HL-60 (cell line): Measurements from ENCODE around the gene CNDP2.

ENCODE experiments used
- DNase-seq, 2 experiments: peaks; one replicate each; pipeline ENCODE4 v3.0.0-alpha.2; 2010 to 2020; ENCODE audit warnings: low read depth in 1 of 2, low spot score in 1 of 2
- H3K27ac ChIP-seq: fragments of 250-450 bp; sonication (Bioruptor Pico); replicated peaks from 2 replicates; pipeline ENCODE4 v1.5.1; 2020; ENCODE audit warnings: mild to moderate bottlenecking, moderate library complexity
- H3K27me3 ChIP-seq: fragments of 250-450 bp; sonication (Bioruptor Pico); 2 replicates; pipeline ENCODE4 v1.5.1; 2021; ENCODE audit warnings: mild to moderate bottlenecking, moderate library complexity; ENCODE audit not compliant: insufficient read depth, poor library complexity, severe bottlenecking
- H3K4me3 ChIP-seq: replicated peaks from 2 replicates; pipeline ENCODE4 v1.5.1; 2011; ENCODE audit warnings: mild to moderate bottlenecking, control low read depth, low read length; ENCODE audit not compliant: insufficient read depth
- CTCF ChIP-seq: IDR thresholded peaks from one replicate; pipeline ENCODE4 v1.5.1; 2011; ENCODE audit warnings: low read length, control low read depth, inconsistent platforms; ENCODE audit not compliant: insufficient read depth
- GABPA ChIP-seq: IDR thresholded peaks from 2 replicates; pipeline ENCODE4 v1.6.1; 2012; ENCODE audit warnings: low read depth
- POLR2AphosphoS5 ChIP-seq: IDR thresholded peaks from 2 replicates; pipeline ENCODE4 v1.6.1; 2012; ENCODE audit warnings: low read depth
- SPI1 ChIP-seq: IDR thresholded peaks from 2 replicates; pipeline ENCODE4 v1.6.1; 2012; ENCODE audit warnings: low read depth, mild to moderate bottlenecking, borderline replicate concordance
- TF ChIP-seq, protein P1 (sequence below): IDR thresholded peaks from 2 replicates; pipeline ENCODE4 v1.6.1; 2012; ENCODE audit warnings: low read depth; ENCODE audit not compliant: insufficient replicate concordance

Gene CNDP2

DNA sequence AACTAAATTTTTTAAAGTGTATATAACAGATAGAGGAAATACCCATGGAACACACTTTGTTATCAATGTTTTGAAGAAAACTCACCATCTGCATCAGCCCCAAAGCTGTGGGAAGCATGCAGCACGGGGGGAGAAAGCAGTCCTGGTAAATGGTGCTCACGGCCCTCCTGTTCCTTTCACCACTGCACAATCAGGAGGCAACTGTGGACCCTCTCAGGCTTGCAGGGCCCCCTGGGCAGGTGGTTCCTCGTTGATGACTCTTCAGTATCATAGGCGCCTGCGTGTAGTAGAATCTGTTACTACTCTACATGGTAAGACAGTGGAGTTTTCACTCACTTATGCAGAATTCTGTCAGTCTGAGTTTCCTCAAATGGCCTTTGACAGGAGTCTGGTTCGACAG is 33.2 kb downstream of the CNDP2 start:
- no peak overlapping the region for H3K4me3 ChIP-seq
- TF ChIP-seq SPI1 (no peak), GABPA (no peak)
- DNase-seq: no peak

DNA sequence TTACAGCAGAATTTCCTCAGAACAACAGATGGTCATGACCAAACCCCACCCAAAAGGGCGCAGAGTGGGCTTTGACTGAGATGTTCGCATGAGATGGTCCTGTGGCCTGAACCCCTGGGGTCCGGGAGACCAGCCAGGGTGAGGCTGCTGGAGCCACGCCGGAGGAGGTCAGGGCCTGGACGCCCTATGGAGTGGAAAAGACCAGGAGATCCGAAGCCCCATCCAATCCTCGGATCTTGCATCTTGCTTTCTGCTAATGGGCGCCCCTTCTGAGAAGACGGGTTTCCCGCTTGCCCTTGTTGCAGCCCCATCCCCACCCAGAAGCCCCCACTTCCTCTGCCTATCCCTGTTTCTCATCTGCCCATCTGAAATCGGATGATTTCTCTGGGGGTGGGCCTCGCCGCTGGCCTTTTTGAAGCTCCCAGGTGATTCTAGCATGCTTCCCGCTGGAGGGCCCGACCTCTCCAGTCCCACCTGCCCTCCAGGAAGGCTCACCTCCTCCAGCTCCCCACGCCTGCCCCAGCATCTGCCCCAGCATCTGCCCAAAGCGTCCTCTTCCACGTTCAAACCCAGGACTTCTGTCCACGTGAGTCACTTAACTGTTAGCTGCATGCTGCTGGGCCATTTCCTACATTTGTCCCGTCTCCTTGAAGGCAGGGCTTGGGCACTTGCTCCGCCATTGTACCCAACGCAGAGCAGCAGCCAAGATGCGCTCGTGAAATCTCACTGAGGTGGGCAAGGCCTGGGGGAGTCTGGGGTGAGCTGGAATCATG is 33.8 kb downstream of the CNDP2 start:
- no peak overlapping the region for H3K27ac ChIP-seq
- H3K27me3 ChIP-seq: no peaks in the 10 kb centered on the region
- no peak overlapping the region for H3K4me3 ChIP-seq
- no peak for DNase-seq
- TF ChIP-seq, protein P1, sequence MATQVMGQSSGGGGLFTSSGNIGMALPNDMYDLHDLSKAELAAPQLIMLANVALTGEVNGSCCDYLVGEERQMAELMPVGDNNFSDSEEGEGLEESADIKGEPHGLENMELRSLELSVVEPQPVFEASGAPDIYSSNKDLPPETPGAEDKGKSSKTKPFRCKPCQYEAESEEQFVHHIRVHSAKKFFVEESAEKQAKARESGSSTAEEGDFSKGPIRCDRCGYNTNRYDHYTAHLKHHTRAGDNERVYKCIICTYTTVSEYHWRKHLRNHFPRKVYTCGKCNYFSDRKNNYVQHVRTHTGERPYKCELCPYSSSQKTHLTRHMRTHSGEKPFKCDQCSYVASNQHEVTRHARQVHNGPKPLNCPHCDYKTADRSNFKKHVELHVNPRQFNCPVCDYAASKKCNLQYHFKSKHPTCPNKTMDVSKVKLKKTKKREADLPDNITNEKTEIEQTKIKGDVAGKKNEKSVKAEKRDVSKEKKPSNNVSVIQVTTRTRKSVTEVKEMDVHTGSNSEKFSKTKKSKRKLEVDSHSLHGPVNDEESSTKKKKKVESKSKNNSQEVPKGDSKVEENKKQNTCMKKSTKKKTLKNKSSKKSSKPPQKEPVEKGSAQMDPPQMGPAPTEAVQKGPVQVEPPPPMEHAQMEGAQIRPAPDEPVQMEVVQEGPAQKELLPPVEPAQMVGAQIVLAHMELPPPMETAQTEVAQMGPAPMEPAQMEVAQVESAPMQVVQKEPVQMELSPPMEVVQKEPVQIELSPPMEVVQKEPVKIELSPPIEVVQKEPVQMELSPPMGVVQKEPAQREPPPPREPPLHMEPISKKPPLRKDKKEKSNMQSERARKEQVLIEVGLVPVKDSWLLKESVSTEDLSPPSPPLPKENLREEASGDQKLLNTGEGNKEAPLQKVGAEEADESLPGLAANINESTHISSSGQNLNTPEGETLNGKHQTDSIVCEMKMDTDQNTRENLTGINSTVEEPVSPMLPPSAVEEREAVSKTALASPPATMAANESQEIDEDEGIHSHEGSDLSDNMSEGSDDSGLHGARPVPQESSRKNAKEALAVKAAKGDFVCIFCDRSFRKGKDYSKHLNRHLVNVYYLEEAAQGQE: no peak
- no peak for TF ChIP-seq SPI1
- no peak for TF ChIP-seq POLR2AphosphoS5
- no peak for TF ChIP-seq CTCF
- TF ChIP-seq GABPA: no peak

More for the DNA sequence above, 33.2 kb downstream of the CNDP2 start:
- no peak overlapping the region for H3K27ac ChIP-seq
- H3K27me3 ChIP-seq: no peaks in the 10 kb centered on the region

GRCh38 chr18:74530584-74530862 is 34.4 kb downstream of the CNDP2 start:
- Histone ChIP-seq H3K27ac (no peak overlapping the region), H3K4me3 (no peak overlapping the region), H3K27me3 (no peaks in the 10 kb centered on the region)
- DNase-seq: no peak
- TF ChIP-seq GABPA (no peak), POLR2AphosphoS5 (no peak), SPI1 (no peak), CTCF (no peak)
- TF ChIP-seq, protein P1: no peak

- DNase-seq: no peak
Observed at GRCh38 chr18:74531043-74531442, 34.9 kb downstream of the CNDP2 start.

More at GRCh38 chr18:74531043-74531442, 34.9 kb downstream of the CNDP2 start:
- H3K27me3 ChIP-seq: no peaks in the 10 kb centered on the region
- H3K4me3 ChIP-seq: no peak overlapping the region
- H3K27ac ChIP-seq: no peak overlapping the region
- TF ChIP-seq POLR2AphosphoS5 (no peak), CTCF (no peak), SPI1 (no peak), GABPA (no peak)
- TF ChIP-seq, protein P1: no peak
